ENCODE results near the gene ZMIZ1.

Gene ZMIZ1

DNA sequence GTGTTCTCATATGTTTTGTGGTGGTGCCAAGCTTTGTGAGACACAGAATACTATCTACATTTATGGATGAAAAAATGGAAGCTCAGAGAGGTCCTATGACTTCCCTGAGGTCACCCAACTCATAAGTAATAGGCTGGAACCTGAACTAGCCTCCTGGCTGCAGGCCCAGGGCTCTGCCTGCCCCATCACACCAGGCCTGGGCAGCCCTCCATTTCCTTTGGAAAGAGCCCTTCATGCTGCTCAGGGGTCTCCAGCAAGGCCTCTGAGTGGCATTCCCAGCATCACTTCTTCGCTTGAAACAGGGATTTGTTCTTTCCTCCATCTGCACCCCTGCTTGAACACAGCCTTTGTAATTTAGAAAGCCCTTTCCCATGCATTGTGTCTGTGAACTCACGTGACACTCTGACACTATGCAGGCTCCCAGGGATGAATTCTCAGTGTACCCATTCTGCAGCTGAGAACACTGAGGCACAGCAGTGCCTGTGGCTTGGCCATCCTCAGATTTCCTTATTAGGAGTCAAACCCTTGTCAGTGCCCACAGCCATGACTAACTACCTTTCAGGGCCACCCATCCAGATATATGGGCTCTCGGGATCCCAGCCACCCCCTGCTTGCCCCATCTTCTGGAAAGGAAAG, 150.7 kb downstream of the ZMIZ1 start:
- no peak for DNase-seq

DNA sequence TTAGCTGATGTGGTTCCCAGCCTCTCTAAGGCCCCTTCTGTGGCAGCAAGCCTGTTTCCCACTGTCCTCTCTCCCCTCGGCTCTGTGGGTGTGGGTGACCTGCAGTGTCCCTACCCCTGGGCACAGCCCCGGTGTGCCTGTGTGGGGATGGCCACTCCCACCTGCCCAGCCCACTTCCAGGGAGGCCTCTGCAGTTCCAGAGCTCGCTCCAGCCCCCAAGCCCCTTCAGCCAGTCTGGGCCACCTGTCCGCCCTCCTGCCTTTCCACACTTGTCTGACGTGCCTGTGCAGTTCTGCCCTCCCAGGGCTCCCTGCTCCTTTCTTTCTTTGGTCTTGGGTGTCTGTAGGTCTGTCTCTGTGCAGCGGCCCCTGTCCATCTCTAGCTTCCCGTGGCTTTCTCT, 151.5 kb downstream of the ZMIZ1 start:
- no peak for DNase-seq

DNA sequence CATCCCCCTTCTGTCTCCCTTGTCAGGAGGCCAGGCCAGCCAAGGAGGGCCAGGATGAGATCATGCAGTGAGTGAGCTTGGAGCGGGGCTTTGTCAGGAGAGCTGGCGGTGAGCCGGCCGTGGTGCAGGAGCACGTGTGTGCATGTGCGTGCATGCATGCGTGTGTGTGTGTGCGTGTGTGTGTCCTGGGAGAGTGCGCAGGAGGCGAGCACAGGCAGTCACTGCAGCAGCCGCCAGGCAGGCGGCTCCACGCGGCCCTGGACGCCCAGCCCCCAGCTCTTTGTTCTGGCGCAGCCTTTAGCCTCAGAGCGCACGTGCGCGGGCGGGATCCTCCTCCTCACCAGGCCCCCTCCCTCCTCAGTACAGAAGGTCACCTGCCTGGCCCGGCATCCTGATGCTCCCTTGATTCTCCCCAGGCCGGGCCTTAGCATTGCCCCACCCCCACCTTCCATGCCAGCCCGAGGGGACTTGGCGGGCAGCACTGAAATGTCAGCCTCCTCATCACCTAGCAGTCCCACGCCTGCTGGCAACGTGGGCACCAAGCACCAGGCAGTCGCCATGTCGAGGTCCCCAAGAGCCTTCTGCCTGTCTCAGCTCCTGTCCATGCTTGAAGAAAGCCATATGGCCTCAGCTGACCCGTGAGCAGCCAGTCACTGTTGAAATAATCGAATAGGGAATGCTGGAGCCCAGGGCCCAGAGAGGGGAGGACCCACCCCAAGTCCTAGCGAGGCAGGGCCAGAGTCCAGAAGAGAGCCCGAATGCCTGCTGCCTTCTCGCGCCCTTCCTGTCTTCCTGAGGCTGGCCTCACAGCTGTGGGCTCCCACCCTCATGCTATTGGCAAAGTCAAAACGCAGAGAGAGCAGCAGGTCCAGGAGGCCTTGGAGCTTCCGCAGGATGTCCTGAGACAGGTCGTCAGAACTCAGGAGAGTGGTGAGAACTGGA, 152.6 kb downstream of the ZMIZ1 start:
- no peak for DNase-seq

- no peak for DNase-seq
Observed at GRCh38 chr10:79222186-79222585, 153.4 kb downstream of the ZMIZ1 start.

GRCh38 chr10:79223091-79224048, 154.6 kb downstream of the ZMIZ1 start:
- DNase-seq, result no peak

DNA sequence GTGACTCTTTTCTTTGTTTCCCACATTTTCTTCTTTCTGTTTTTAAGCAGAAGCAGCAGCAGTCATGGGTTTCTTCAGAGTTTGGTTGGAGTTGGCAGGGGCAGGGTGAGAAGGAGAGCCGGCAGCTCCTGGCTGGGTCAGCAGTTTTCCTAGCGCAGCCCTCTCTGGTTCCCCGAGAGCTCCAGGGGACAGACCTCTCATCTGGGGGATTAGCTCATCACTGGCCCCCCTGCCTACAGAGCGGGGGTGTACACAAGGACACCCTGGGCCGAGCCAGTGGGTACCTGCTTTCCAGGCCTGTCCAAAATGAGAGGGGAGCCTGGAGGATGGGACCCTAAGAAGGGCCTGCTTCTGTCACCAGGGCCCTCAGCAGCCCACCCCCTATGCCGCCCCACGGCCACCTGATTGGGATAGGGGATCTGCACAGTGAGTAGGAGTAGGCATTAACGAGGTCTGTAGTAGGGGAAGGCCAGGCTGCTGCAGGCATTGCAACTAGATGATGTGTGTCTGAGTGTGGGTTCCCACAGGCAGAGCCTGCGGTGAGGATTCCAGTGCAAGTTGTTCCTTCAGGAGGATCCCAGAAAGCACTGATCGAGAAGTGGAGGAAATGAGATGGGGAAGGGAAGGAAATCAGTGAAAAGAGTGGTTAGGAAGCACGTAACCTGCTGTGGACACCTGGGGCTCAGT, 155.6 kb downstream of the ZMIZ1 start:
- no peak for DNase-seq

- no peak for DNase-seq
Observed at GRCh38 chr10:79224992-79225391, 156.2 kb downstream of the ZMIZ1 start.

- DNase-seq, result no peak
Observed at GRCh38 chr10:79226391-79227245, 157.9 kb downstream of the ZMIZ1 start.

DNA sequence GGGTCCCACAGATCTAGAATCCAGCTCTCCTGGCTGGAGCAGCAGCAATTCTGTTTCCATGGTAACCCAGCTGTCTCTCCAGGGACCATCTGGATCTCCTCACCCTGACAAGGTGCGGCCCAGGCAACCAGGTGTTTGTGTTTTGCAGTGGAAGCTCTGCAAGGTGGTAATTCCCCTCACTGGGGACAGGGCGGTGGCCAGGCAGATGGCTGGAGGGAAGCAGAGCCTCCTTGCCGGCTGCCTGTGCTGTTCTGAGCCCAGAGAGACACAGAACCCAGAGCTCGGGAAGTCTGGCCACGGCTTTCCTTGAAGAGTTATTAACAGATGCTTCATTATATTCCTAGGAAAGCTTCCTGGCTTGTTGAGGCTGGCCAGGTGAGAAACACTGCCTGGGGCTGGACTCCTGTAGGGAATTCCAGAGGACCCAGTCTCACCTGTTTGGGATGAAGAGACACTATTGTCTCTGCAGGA, 160.3 kb downstream of the ZMIZ1 start:
- no peak for DNase-seq

DNA sequence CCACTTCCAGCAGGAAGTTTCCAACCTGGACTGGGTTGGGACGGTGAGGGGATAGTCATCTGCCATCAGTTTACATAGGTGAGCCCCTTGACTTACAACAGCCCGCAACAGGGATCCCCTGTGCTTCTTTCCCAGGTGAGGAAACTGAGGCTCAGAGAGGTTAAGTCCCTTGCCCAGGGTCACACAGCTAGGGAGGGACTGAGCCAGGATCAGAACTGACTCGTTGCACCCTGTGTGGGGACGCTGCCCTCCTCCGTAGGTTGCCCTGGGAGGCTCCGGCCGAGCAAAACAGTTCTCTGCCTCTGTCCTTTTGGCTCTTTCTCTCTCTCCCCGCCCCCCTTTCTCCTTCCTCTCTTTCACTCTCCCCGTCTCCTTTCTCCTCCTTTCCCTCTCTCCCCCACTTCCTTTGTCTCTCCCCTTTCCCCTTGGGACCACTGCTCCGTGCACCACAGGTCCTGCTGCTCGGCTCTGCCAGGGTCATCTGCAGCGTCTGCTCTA, 161.1 kb downstream of the ZMIZ1 start:
- DNase-seq, result no peak

- no peak for DNase-seq
Observed at GRCh38 chr10:79230328-79230830, 161.6 kb downstream of the ZMIZ1 start.

DNA sequence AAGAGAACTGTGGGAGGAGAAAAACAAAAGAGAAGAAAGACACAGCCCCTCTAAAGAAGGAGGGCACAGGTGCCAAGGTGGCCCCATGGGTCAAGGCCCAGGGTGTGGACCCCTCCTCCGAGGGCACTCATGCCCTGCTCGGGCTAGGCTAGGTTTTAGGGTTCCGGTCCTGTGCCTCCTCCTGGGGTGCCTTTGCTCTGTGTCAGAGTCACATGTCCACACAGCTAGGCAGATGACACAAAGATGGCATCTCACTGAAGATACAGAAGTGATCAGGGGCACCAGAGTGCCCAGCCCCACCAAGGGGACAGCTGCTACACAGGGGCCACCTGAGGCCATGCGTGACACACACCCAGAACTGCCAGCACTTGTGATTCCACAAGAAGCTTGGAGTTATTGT, 162.1 kb downstream of the ZMIZ1 start:
- DNase-seq, result no peak

DNA sequence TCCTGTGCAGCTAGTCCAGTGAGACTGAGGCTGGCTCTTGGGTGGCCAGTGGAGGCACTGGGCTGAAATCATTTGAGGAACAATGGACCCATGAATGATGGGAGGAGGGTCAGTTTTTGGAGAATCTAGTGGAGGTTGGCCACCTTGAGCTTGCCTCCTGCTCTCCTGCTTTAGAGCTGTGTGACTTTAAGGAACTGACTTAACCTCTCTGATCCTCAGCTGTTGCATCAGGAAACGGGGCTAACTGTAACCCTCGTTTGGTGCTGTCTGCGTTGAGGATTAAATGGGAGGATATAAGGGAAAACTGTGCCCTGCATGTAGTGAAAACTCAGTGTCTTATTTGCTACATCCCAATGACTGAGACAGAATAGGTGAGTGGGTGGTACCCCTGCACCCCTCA, 163.1 kb downstream of the ZMIZ1 start:
- DNase-seq, result no peak

GRCh38 chr10:79232864-79233263, 164.1 kb downstream of the ZMIZ1 start:
- DNase-seq, result no peak

DNA sequence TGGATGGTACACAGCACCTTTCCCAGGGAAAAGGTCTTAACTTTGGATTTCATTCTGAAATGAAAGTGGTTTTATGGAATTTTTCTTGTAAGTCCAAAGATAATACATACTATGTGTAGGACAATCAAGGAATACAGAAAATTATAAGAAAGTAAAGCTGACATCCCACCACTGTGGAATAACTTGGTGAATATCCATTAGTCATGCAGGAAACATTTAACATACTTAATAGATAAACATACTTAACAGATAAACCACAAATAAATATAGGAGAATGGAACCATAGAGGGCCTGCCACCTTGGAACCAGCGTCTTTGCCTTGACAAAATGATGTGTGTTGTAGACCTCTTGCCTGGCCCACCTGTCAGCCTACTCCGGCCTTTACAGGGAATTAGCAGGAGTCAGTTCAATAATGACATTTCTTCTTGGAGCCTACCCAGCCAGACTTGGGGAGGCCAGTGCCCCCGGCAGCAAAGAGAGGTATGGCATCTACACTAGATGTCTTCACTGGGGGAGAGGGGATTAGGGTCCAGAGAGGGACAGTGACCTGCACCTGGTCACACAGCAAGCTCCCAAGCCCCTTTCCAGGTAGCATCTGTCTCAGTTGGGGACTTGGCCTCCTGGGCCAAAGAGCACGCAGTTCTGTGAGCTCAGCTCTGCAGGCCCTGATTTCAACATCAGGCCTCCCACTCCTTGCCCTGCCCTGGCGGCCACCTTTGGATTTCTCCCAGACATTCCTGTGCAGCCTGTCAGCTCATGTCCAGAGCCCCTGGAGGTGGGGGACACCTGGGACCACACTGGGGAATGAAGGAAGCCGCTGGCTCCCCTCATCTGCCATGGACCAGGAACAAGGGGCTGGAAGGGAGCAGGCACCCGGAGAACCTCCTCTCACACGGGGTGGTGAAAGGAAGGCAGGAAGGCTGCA, 165.9 kb downstream of the ZMIZ1 start:
- DNase-seq, result no peak

DNA sequence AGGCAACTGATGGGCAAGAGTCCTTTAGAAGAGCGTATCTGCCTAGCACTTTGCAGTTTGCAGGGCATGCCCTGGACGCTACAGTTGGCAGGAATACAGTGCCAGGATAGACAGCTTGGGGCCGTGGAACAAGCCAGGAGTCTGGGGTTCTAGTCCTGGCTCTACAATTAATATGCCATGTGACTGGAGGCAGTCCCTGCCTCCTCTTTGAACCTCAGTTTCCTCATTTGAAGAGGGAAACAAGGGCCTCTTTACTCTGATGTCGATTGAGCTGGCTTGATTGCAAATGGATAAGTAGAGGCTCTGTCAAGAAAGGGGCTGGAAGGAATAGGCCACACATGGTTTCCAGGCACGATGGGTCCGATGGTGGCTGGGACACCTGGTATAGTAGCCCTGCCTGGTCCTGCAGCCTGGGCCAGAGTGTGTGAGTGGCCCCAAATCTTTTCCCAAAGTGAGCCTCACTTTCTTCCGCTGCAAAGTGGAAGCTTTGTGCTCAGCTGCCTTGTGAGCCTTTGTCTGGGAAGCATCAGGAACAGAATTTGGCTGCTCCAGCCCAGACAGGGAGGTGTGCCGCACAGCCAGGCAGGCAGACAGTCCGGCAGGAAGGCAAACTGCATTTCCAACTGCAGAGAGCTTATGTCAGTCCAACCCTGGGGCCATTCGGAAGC, 167.1 kb downstream of the ZMIZ1 start:
- no peak for DNase-seq

DNA sequence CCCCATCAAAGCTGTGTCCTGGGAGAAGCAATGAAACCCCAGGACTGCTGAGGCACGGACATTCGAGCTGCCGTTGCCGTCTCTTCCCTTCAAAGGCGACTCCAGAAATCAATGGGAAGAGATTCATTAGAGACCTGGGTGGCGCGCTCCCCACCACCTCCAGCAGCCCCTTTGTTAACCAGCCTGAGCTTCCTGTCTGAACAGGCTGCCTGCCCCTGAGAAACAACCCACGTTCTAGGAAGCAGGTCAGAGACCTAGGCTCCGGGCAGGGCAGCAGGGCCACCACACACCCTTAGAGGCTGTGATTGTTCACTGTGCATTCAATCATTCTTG, 167.6 kb downstream of the ZMIZ1 start:
- DNase-seq, result no peak

- no peak for DNase-seq
Observed at GRCh38 chr10:79237454-79238157, 168.8 kb downstream of the ZMIZ1 start.

DNA sequence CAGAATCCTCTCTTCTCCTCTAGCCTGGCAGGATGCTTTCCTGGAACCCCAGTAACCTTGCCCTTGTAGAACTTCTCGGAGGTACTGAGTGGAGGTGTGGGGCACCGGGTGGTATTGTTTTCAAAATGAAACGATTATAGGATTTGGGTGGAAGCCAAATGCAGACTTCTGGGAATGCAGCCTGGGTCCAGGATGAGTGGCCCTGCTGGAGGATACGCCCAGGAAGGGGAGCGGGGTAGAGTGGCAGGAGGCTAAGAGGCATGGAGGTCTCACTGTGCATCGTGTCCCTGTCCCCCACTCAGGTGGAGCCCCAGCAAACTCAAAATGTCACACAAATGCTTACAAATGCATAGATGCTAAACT, 169.4 kb downstream of the ZMIZ1 start:
- DNase-seq, result no peak

Data from activated T-cell treated with anti-CD3 and anti-CD28 coated beads, Interleukin-2, amount 50 U/mL, for 48 hours (primary cell).